Activated effector memory CD4-positive, alpha-beta T cell treated with Interleukin-2 at 50 U/mL for 16 hours (primary cell): ENCODE results near the gene ZFR.
A peak's percentile ranks its signal among the peaks of the same experiment; 100 is the strongest.
"Not testable (repeated sequence)": the region's sequence is repeated elsewhere in the genome, so short reads cannot be mapped to it uniquely, and the experiment has no call there.

Experiments
- DNase-seq: peaks from one replicate; pipeline ENCODE4 v3.0.0-alpha.2; 2020

Gene ZFR

GRCh38 chr5:32449262-32449661, 4.7 kb upstream of the ZFR start:
- DNase-seq = no peak

GRCh38 chr5:32446630-32447029, 2.1 kb upstream of the ZFR start:
- DNase-seq = no peak

DNA sequence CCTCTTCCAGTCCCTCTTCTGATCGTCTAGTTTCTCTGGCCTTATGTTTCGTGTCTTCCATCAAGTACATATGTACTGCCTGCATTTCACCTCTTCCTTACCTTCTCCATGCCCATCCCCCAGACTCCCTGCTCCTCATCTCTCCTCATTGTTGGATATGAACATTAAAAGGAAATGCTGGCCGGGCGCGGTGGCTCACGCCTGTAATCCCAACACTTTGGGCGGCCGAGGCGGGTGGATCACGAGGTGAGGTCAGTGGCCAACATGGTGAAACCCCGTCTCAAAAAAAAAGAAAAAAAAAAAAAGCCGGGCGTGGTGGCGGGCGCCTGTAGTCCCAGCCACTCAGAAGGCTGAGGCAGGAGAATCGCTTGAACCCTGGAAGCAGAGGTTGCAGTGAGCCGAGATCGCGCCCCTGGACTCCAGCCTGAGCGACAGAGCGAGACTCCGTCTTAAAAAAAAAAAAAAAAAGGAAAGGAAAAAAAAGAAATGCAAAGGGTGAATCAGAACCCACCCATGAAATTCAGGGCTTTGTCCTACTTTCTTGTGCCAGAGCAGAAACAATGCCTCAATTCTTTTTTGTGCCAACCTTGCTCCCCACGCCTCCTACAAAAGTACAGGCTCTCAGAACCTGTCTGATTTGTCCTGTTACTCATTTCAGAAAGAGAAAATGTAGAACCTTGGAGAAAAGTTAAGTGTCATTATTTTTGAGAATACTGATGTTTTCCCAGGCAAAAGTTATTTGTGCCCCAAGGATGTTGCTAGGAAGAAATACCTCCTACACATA, 1.5 kb upstream of the ZFR start:
- no peak for DNase-seq

DNA sequence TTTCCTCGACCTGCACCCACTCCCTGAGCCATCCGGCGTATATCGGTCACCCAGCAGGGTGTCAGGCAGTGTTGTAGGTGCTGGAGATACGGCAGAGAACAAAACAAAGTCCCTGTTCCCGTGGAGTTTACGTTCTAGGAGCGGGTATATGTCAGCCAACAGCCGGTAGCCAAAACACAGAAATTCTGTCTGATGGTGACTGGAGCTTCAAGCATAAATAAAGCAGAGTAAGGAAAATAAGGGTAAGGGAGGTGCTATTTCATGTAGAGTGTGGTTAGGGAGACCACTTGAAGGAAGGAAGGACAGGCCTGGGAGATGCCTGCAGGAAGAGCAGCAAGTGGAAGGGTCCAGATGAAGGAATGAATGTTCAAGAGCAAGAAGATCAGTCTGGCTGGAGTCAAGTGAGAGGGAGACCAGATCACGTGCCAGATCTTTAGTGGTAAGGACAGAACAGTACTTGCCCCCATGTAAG, 783 bp upstream of the ZFR start:
- no peak for DNase-seq

DNA sequence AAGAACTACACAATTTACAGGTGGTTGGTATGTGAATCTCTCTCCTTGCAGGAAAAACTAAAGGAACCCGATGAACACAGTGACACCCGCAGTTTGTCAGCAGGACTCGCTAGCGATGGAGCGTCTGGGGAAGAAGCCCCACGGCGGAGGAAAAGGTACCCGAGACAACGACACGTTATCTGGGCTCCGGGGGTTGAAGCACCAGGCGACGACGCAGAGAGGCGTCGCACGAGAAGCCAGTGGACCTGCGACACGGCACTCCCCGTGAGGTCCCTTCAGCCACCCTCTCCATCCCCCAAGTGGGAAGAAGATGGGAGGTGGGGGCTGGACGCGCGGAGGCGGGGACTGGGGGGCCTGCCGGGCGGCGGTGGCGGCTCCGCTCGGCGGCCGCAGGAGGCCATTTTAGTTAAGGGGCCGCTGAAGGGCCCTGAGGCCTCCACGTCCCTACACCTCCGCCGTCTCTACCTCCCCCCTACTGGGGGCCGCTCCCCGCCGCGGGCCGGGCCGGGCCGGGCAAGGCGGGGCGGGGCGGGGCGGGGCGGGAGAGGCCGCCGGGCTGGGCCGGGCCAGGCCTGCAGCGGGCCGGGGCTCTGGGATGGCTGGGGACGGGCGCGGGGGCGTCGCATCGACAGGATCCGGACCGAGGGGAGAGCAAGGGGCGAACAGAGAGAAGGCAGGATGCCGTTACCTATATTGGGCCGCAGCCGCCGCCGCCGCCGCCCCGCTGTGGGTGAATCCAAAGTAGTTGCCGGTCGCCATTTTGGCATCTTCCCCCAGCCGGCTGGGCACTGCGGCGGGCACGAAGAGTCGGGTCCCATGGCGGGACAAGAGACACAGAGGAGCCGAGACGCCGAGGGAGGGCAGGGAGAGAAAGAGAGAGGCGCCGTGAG, 754 bp downstream of the ZFR start:
- peak; percentile 39 for DNase-seq

DNA sequence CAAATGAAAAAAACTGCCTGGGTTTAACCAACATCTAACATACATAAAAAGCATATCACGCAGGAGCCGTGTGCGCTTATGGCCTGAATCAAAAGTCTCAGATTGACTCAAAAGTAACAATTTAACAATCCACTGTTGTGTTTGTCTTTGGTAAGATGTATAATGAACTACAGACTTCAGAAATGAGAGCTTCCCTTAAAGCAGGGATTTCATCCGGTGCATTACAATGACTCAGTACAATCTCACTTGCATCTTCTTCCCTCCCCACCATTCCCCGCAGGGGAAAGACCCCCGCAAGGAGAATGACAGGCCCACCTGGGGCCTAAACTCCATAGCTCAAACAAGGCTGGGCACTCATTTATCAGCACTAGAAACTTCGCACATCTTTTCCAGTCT, 1.4 kb downstream of the ZFR start:
- no peak for DNase-seq

- DNase-seq = no peak
Measured at GRCh38 chr5:32439086-32439642, 5.4 kb downstream of the ZFR start.

GRCh38 chr5:32436553-32437242, 7.8 kb downstream of the ZFR start:
- no peak for DNase-seq

DNA sequence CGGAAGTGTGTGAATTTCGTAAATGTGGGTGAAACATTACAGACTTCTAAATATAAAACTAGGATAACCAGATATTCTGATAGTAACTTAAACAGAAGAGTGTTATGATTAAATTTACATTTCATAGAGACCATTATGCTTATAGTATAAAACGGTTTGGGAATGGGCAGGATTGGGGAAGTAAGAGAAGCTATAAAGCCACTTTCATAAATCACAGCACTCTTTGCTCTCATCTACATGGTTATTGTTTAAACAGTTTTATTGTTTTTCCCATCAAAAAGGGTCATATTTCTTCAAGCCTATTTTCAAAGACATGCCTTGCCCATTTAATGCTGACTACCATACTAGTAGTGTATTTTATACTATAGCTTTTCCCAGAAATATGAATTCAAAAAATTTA, 9.2 kb downstream of the ZFR start:
- no peak for DNase-seq

- no peak for DNase-seq
Measured at GRCh38 chr5:32434221-32434620, 10.3 kb downstream of the ZFR start.

DNA sequence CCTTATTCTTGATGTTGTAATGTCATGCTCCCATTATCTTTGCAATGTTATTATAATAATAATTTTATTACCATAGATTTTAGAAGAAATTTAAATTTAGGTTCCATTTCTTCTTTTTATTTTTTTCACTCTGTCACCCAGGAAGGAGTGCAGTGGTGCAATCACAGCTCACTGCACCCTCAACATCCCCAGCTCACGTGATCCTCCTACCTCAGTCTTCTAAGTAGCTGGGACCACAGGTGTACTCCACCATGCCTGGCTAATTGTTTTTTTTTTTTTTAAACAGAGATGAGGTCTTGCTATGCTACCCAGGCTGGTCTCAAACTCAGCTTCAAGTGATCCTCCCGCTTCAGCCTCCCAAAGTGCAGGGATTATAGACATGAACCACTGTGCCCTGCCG, 11.9 kb downstream of the ZFR start:
- no peak for DNase-seq

DNA sequence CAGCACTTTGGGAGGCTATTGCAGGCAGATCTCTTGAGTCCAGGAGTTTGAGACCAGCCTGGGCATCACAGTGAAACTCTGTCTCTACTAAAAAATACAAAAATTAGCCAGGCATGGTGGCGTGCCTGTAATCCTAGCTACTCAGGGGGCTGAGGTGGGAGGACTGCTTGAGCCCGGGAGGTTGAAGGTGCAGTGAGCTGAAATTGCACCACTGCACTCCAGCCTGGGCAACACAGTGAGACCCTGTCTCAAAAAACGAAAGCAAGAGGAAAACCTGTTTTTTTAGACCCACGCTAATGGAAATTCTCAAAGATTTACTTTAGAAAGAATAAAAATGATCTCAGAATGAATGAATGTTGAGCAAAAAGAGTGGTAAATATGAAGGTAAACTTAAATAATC, 13.7 kb downstream of the ZFR start:
- not testable (repeated sequence) for DNase-seq

DNA sequence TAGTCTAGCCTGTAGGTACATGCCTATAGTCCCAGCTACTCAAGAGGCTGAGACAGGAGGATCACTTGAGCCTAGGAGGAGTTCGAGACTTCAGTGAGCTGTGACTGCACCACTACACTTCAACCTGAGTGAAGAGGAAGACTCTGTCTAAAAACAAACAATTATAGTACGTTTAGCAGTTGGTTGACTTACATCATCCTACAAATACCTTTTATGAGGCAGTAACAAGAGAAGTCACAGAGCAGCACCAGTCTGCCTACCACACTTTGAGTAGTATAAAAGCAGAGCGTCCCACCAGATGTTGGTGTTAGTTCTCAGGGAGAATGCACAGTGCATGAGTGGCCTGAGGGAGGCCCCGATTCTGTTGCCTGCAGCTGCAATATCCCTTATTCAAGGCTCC, 16.1 kb downstream of the ZFR start:
- DNase-seq = no peak

DNA sequence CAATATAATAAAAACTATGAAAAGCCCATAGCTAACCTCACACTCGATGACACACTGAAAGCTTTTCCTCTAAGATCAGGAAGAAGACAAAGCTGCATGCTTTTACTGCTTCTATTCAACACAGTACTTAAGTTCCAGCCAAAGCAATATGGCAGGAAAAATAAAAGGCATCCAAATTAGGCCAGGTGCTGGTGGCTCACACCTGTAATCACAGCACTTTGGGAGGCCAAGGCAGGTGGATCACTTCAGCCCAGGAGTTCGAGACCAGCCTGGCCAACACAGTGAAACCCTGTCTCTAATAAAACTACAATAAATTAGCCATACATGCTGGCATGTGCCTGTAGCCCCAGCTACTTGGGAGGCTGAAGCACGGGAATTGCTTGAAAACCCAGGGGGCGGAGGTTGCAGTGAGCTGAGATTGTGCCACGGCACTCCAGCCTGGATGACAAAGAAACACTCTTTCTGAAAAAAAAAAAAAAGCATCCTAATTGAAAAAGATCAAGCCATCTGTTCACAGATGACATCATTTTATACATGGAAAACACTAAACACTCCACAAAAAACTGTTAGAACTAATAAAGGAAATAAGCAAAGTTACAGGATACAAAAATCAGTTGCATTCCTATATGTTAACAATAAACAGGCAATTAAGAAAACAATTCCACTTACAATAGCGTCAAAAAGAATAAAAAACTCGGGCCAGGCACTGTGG, 17.9 kb downstream of the ZFR start:
- DNase-seq = no peak

- DNase-seq = no peak
Measured at GRCh38 chr5:32422697-32423096, 21.8 kb downstream of the ZFR start.

GRCh38 chr5:32421075-32421474, 23.5 kb downstream of the ZFR start:
- DNase-seq = no peak

DNA sequence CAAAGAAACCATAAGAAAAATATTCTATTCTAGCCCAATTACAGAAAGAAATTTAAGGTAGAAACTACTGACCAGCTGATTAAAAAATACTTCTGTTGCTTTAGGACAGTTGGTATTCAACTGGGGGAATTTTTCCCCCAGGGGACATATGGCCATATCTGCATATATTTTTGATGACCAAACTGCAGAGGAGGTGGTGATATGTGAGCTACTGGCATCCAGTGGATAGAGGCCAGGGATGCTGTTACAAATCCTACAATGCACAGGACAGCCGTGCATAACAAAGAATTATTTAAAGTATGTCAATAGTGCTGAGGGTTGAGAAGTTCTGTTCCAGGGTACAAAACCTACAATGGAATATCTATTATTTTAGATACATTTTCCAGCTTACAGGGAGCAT, 24.0 kb downstream of the ZFR start:
- DNase-seq = no peak

- DNase-seq = no peak
Measured at GRCh38 chr5:32419791-32420190, 24.7 kb downstream of the ZFR start.

GRCh38 chr5:32413466-32414263, 30.9 kb downstream of the ZFR start:
- no peak for DNase-seq

GRCh38 chr5:32410630-32411029, 33.9 kb downstream of the ZFR start:
- no peak for DNase-seq

DNA sequence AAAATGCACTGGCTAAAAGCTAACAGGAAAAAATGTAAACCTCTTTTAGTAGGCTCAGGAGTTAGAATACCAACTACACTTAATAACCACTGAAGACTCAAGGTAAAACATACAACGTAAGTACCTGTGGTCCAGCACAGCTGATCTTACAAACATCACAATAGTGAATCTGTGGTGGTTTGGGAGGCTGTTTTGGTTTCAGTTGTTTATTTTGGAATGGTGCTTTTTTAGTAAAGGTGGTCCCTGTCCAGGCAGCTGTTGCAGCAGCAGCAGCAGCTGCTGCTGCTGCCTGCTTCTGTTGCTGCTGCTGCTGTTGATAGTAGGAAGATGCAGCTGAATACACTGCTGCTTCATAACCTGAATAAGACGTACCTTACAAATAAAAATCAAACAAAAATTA, 37.9 kb downstream of the ZFR start:
- no peak for DNase-seq

DNA sequence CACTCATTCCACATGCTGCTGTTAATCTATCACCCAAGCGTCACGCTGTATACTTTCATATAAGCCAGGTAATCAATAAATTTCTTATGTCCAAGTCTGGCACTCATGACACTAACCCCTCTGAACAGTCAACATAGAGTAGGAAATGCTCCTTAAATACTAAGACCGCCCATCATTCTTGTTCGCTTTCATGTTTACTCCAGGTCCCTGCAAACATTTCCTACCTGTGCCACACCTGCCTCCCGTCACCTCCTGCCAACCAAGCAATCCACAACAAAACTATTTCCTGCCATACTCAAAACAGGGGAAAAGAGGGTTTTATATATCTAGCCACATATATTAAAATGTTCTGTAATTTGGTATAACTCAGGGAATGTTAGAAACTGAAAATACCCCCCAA, 39.0 kb downstream of the ZFR start:
- DNase-seq = no peak
